SK-N-SH (cell line): ENCODE measurements around the gene UPK3BL2. TPM values are rescaled to one million over a fixed set of nuclear protein-coding genes. Genes with fewer than 3 reads are reported as not detected.
"Not testable (repeated sequence)": the region's sequence is repeated elsewhere in the genome, so short reads cannot be mapped to it uniquely, and the experiment has no call there.

Experiments
- CTCF ChIA-PET: fragments of 300-600, 350-600 bp; formaldehyde crosslinking; extraction: SDS; loops from one replicate; lab custom pipeline; 2021; lab: Yijun Ruan, JAX
- POLR2A ChIA-PET: fragments of 350-600 bp; sonication (Branson Sonifier 250); formaldehyde crosslinking; extraction: SDS; loops from one replicate; lab custom pipeline; 2020; ENCODE audit warnings: antibody characterized with exemption, inconsistent platforms; lab: Yijun Ruan, JAX
- DNase-seq: peaks from one replicate; pipeline ENCODE4 v3.0.0; 2012
- H2AFZ ChIP-seq: fragments of 200-600 bp; sonication (generic); 2 replicates; pipeline ENCODE4 v1.8.1; 2016; ENCODE audit warnings: antibody characterized with exemption, mild to moderate bottlenecking, low read depth
- H3F3A ChIP-seq: fragments of 200-600 bp; sonication (generic); replicated peaks from 2 replicates; pipeline ENCODE3; 2016; ENCODE audit warnings: antibody characterized with exemption, mild to moderate bottlenecking; ENCODE audit not compliant: insufficient read depth
- H3K27ac ChIP-seq, 2 experiments: fragments of 200-500 bp in 1 of 2; fragments of 200-600 bp in 1 of 2; sonication (Bioruptor generic) in 1 of 2; sonication (generic), shearing (Covaris generic) in 1 of 2; 2 replicates each; pipeline versions ENCODE4 v1.5.1 to v1.6.1; 2014 to 2016; ENCODE audit warnings: low read depth in 2 of 2, inconsistent platforms in 1 of 2, low read length in 1 of 2, mild to moderate bottlenecking in 1 of 2, mixed read lengths in 1 of 2
- H3K27me3 ChIP-seq: fragments of 200-600 bp; sonication (generic), shearing (Covaris generic); 2 replicates; pipeline ENCODE4 v1.6.1; 2016; ENCODE audit warnings: mixed run types; ENCODE audit not compliant: insufficient read depth
- H3K36me3 ChIP-seq, 2 experiments: fragments of 200-500 bp in 1 of 2; fragments of 200-600 bp in 1 of 2; sonication (Bioruptor generic) in 1 of 2; sonication (generic) in 1 of 2; replicated peaks in 1 of 2; 2 replicates each; pipeline versions ENCODE3 to v1.5.1; 2014 to 2016; ENCODE audit warnings: low read length in 1 of 2, mild to moderate bottlenecking in 1 of 2; ENCODE audit not compliant: insufficient read depth in 2 of 2, control insufficient read depth in 1 of 2
- H3K4me1 ChIP-seq, 2 experiments: fragments of 200-500 bp in 1 of 2; fragments of 200-600 bp in 1 of 2; sonication (Bioruptor generic) in 1 of 2; sonication (generic), shearing (Covaris generic) in 1 of 2; 2 replicates each; pipeline versions ENCODE4 v1.5.1 to v1.6.1; 2014 to 2016; ENCODE audit warnings: low read depth in 1 of 2, low read length in 1 of 2, mixed run types in 1 of 2; ENCODE audit not compliant: insufficient read depth in 2 of 2, control insufficient read depth in 1 of 2
- H3K4me2 ChIP-seq: fragments of 200-600 bp; sonication (generic), shearing (Covaris generic); 2 replicates; pipeline ENCODE4 v1.6.1; 2017; ENCODE audit warnings: mixed run types
- H3K4me3 ChIP-seq, 2 experiments: fragments of 200-500 bp in 1 of 2; fragments of 200-600 bp in 1 of 2; sonication (Bioruptor generic) in 1 of 2; sonication (generic), shearing (Covaris generic) in 1 of 2; 2 replicates each; pipeline versions ENCODE4 v1.5.1 to v1.8.1; 2014 to 2016; ENCODE audit warnings: low read depth in 2 of 2, inconsistent platforms in 1 of 2, low read length in 1 of 2, mild to moderate bottlenecking in 1 of 2, mixed read lengths in 1 of 2, moderate library complexity in 1 of 2
- H3K79me2 ChIP-seq: fragments of 200-600 bp; sonication (generic); 2 replicates; pipeline ENCODE4 v1.8.1; 2017; ENCODE audit warnings: mild to moderate bottlenecking; ENCODE audit not compliant: insufficient read depth
- H3K9ac ChIP-seq: fragments of 200-600 bp; sonication (generic); 2 replicates; pipeline ENCODE4 v1.6.1; 2017; ENCODE audit warnings: mixed run types
- H3K9me2 ChIP-seq: fragments of 200-600 bp; sonication (generic); 2 replicates; pipeline ENCODE4 v1.6.1; 2017; ENCODE audit warnings: mixed run types
- H3K9me3 ChIP-seq: fragments of 200-600 bp; sonication (generic); 2 replicates; pipeline ENCODE4 v1.6.1; 2017; ENCODE audit warnings: mixed run types, mild to moderate bottlenecking, moderate library complexity
- H4K20me1 ChIP-seq: fragments of 200-600 bp; sonication (generic); 2 replicates; pipeline ENCODE4 v1.6.1; 2017; ENCODE audit warnings: mild to moderate bottlenecking, mixed run types; ENCODE audit not compliant: insufficient read depth
- WGBS: methylation state at CpG from one replicate; pipeline ENCODE4 v1.1.6; 2017; ENCODE audit warnings: low lambda C conversion rate; 5-methylcytosine and 5-hydroxymethylcytosine counted together
- polyA plus RNA-seq, 3 experiments: library from polyadenylated mRNA; depleted of rRNA; stranded (reverse); fragments of >200 nt; gene quantifications; 2 replicates each; pipeline ENCODE4 v1.2.3, GENCODE V29; 2012

UPK3BL2 gene
- polyA plus RNA-seq (2012; rRNA removed) = 6.4 and 10.4 TPM in 2 replicates
- 0.67 and 0.85 TPM in 2 replicates for polyA plus RNA-seq (2012; cell fraction: cytosol; rRNA removed)
- 55.1 and 92.6 TPM in 2 replicates for polyA plus RNA-seq (2012; cell fraction: nucleus; rRNA removed)

DNA sequence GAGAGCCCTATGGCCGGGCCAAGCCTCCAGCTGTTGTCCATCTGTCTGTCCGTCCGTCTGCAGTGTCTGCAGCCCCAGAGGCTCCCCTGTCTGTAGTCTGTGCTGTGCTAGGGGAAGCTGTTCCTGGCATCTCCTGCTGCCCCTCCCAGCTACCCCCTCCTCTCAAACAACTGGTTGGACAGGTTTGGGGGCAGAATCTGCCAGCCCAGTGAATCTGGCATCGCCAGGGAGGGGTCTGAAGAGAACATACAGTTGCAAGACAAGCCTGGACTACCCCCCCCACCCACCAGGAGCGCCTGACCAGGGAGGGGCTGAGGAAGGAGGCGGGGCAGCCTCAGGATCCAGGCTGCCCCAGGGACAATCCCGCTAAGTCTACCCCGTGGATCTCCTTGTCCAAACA, at the start of gene UPK3BL2:
UPK3BL2 (minus strand) TSS at position 101 of the 400 bp plus-strand sequence; CDS start at position 41, 60 bp downstream.
- H3K79me2 ChIP-seq, H3K4me3 ChIP-seq, DNase-seq, H3K9me2 ChIP-seq, H4K20me1 ChIP-seq, H3K9me3 ChIP-seq, H3K36me3 ChIP-seq, POLR2A ChIA-PET, CTCF ChIA-PET, H3K27ac ChIP-seq, H3K9ac ChIP-seq, H3F3A ChIP-seq, H3K4me2 ChIP-seq, H3K27me3 ChIP-seq, H2AFZ ChIP-seq, H3K4me1 ChIP-seq: not testable (repeated sequence)
- no CpG with 5 or more reads among the region's 8 CpGs for WGBS

DNA sequence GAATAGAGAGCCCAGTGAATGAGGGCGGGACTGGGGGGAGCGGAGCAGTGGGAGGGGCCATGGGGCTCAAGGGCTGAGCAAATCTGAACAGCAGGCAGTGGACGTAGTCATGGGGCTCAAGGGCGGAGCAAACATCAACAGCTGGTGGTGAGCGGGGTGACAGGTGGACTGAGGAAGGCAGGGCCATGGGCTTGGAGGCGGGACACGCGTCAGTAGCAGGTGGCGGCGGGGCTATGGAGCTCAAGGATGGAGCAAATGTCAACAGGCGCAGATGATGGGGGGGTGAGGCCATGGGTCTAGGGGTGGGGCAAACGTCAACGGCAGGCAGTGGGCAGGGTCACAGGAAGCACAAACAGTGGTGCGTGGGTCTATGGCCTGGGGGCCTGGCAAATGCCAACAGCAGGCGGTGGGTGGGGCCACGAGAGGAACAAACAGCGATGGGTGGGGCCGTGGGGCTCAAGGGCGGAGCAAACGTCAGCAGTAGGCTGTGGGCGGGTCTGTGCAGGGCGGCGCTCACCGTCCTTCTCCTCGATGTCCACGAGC, 49.1 kb upstream of the UPK3BL2 start:
- H3K9ac ChIP-seq, H3K4me3 ChIP-seq, H3F3A ChIP-seq, H3K4me1 ChIP-seq, H3K9me3 ChIP-seq, DNase-seq, H4K20me1 ChIP-seq, H3K4me2 ChIP-seq, H3K27ac ChIP-seq, H3K79me2 ChIP-seq, POLR2A ChIA-PET, H3K9me2 ChIP-seq, H3K36me3 ChIP-seq, H3K27me3 ChIP-seq, H2AFZ ChIP-seq, CTCF ChIA-PET: not testable (repeated sequence)
- WGBS = 76% methylated on average over 9 of the region's 26 CpGs

- POLR2A ChIA-PET = not testable (repeated sequence)
Measured at GRCh38 chr7:102589857-102590256, 46.4 kb upstream of the UPK3BL2 start.

GRCh38 chr7:102583495-102583894, 40.0 kb upstream of the UPK3BL2 start:
- no CpG with 5 or more reads among the region's 5 CpGs for WGBS

More at GRCh38 chr7:102589857-102590256, 46.4 kb upstream of the UPK3BL2 start:
- H3K79me2 ChIP-seq, H3K9me3 ChIP-seq, H2AFZ ChIP-seq, H4K20me1 ChIP-seq, H3F3A ChIP-seq, H3K27me3 ChIP-seq, H3K36me3 ChIP-seq, H3K4me3 ChIP-seq, H3K27ac ChIP-seq, DNase-seq, CTCF ChIA-PET, H3K4me1 ChIP-seq, H3K9ac ChIP-seq, H3K4me2 ChIP-seq, H3K9me2 ChIP-seq: not testable (repeated sequence)
- WGBS = no CpG with 5 or more reads among the region's 9 CpGs

GRCh38 chr7:102581722-102582121, 38.2 kb upstream of the UPK3BL2 start:
- POLR2A ChIA-PET, H3K4me2 ChIP-seq: not testable (repeated sequence)

More at GRCh38 chr7:102583495-102583894, 40.0 kb upstream of the UPK3BL2 start:
- H3K9ac ChIP-seq, H3K36me3 ChIP-seq, H3K79me2 ChIP-seq, H3K9me2 ChIP-seq, H3K4me2 ChIP-seq, H3F3A ChIP-seq, POLR2A ChIA-PET, H4K20me1 ChIP-seq, DNase-seq, H3K27ac ChIP-seq, H3K4me3 ChIP-seq, H3K9me3 ChIP-seq, H3K27me3 ChIP-seq, H3K4me1 ChIP-seq, CTCF ChIA-PET, H2AFZ ChIP-seq: not testable (repeated sequence)

GRCh38 chr7:102578486-102578885, 35.0 kb upstream of the UPK3BL2 start:
- H3K36me3 ChIP-seq, DNase-seq, H3K9me2 ChIP-seq, H2AFZ ChIP-seq, H3K9me3 ChIP-seq, H3K79me2 ChIP-seq, H3F3A ChIP-seq, H3K27ac ChIP-seq, H3K4me1 ChIP-seq, H3K4me3 ChIP-seq, POLR2A ChIA-PET, H4K20me1 ChIP-seq, H3K4me2 ChIP-seq, CTCF ChIA-PET, H3K27me3 ChIP-seq, H3K9ac ChIP-seq: not testable (repeated sequence)
- WGBS = 77% methylated on average over 5 of the region's 5 CpGs

More at GRCh38 chr7:102581722-102582121, 38.2 kb upstream of the UPK3BL2 start:
- H3K9ac ChIP-seq, H2AFZ ChIP-seq, H3K4me1 ChIP-seq, H3K9me2 ChIP-seq, H3K36me3 ChIP-seq, H3K9me3 ChIP-seq, H3K27ac ChIP-seq, H4K20me1 ChIP-seq, H3K27me3 ChIP-seq, H3F3A ChIP-seq, DNase-seq, H3K4me3 ChIP-seq, H3K79me2 ChIP-seq, CTCF ChIA-PET: not testable (repeated sequence)
- WGBS = no CpG with 5 or more reads among the region's 5 CpGs
